ENCODE data around the gene C1QC.

- TF ChIP-seq POLR2A (IDR thresholded peaks at IDR 0.05; ENCODE audit: borderline replicate concordance, extremely low read depth, insufficient read depth, insufficient read length): no peak
- no peak for TF ChIP-seq POLR2AphosphoS5 (IDR thresholded peaks at IDR 0.05; ENCODE audit: low read depth, low read length)
- TF ChIP-seq TCF7L2 (IDR thresholded peaks at IDR 0.05; ENCODE audit: borderline replicate concordance, extremely low read depth, insufficient read depth, insufficient read length): no peak
- no peak for TF ChIP-seq ATF3 (IDR thresholded peaks at IDR 0.05)
- no peak for TF ChIP-seq CTCF (IDR thresholded peaks at IDR 0.05 in 2 of 3, conservative IDR thresholded peaks at IDR 0.05 in 1 of 3; ENCODE audit: borderline replicate concordance in 1 of 3, insufficient read depth in 1 of 3, low read depth in 2 of 3, low read length in 2 of 3)
- no peak for TF ChIP-seq REST (IDR thresholded peaks at IDR 0.05; ENCODE audit: low read depth)
- no peak for TF ChIP-seq RAD21 (IDR thresholded peaks at IDR 0.05; ENCODE audit: low read depth)
- TF ChIP-seq EZH2 (IDR thresholded peaks at IDR 0.05): no peak
Observed at GRCh38 chr1:22609291-22609690, 34.1 kb upstream of the C1QC start.
